Spleen (tissue), 11 donors: ENCODE measurements around the gene RAMP1. TPM values are rescaled to one million over a fixed set of nuclear protein-coding genes. Genes with fewer than 3 reads are reported as not detected.

Source experiments
- DNase-seq: peaks from one replicate; pipeline ENCODE4 v3.0.0-alpha.2; 2020
- H3K27ac ChIP-seq, 8 donors: fragments of 200-600 bp; sonication (generic) in 7 of 8; 1 replicate in 4 of 8; 2 replicates in 4 of 8; pipeline versions ENCODE4 v1.5.0 to v1.8.0; 2016 to 2021; ENCODE audit warnings: inconsistent platforms in 4 of 8, mild to moderate bottlenecking in 4 of 8, moderate library complexity in 1 of 8
- H3K27me3 ChIP-seq, 7 donors: fragments of 200-600 bp; sonication (generic) in 6 of 7; replicated peaks in 1 of 7; 1 replicate in 4 of 7; 2 replicates in 3 of 7; pipeline versions ENCODE4 v1.5.0 to v1.8.0; 2016 to 2021; ENCODE audit warnings: inconsistent platforms in 3 of 7, mild to moderate bottlenecking in 1 of 7
- H3K36me3 ChIP-seq, 6 donors: fragments of 200-600 bp; sonication (generic) in 5 of 6; 1 replicate in 4 of 6; 2 replicates in 2 of 6; pipeline versions ENCODE4 v1.5.0 to v1.8.0; 2016 to 2021; ENCODE audit warnings: inconsistent platforms in 2 of 6
- H3K4me1 ChIP-seq, 6 donors: fragments of 200-600 bp; sonication (generic) in 5 of 6; 1 replicate in 3 of 6; 2 replicates in 3 of 6; pipeline versions ENCODE4 v1.5.0 to v1.8.0; 2016 to 2021; ENCODE audit warnings: inconsistent platforms in 3 of 6
- H3K4me3 ChIP-seq, 8 donors: fragments of 200-600 bp; sonication (generic) in 7 of 8; 1 replicate in 4 of 8; 2 replicates in 4 of 8; pipeline versions ENCODE4 v1.5.0 to v1.8.0; 2016 to 2021; ENCODE audit warnings: inconsistent platforms in 4 of 8, mild to moderate bottlenecking in 4 of 8, moderate library complexity in 2 of 8
- H3K9me3 ChIP-seq, 8 donors: fragments of 200-600 bp; sonication (generic) in 7 of 8; 1 replicate in 4 of 8; 2 replicates in 4 of 8; pipeline versions ENCODE4 v1.5.0 to v1.8.0; 2016 to 2021; ENCODE audit warnings: inconsistent platforms in 4 of 8
- CTCF ChIP-seq, 11 experiments: fragments of 200-600 bp in 7 of 11; fragments of 450-650 bp in 4 of 11; sonication (generic) in 4 of 11; IDR thresholded peaks in 8 of 11; conservative IDR thresholded peaks in 3 of 11; 1 replicate in 7 of 11; 2 replicates in 4 of 11; pipeline versions ENCODE4 v1.4.0 to v1.8.0; 2016 to 2021; ENCODE audit warnings: antibody characterized with exemption in 11 of 11, inconsistent platforms in 4 of 11, mild to moderate bottlenecking in 1 of 11
- POLR2A ChIP-seq, 3 donors: fragments of 450-650 bp; IDR thresholded peaks; one replicate each; pipeline ENCODE4 v1.5.1; 2017; ENCODE audit warnings: antibody characterized with exemption in 3 of 3, mild to moderate bottlenecking in 1 of 3
- POLR2AphosphoS5 ChIP-seq, 3 donors: sonication (generic); formaldehyde crosslinking; IDR thresholded peaks; one replicate each; pipeline ENCODE4 v1.5.1; 2017; ENCODE audit warnings: antibody characterized with exemption in 3 of 3
- WGBS, 5 donors: extraction: QIAGEN DNeasy Blood & Tissue Kit in 3 of 5; methylation state at CpG; one replicate each; pipeline versions ENCODE4 v1.1.5 to v1.1.7; 2013 to 2018; 5-methylcytosine and 5-hydroxymethylcytosine counted together
- intact Hi-C: fragments of 100-400 bp; cut with DNase I; formaldehyde crosslinking; loops from one replicate; pipeline ENCODE4 v1.15.0; 2023; ENCODE audit warnings: low total_unique reads
- polyA plus RNA-seq, 3 donors: library from polyadenylated mRNA; stranded (reverse); fragments of 200-250 nt; gene quantifications; one replicate each; pipeline ENCODE4 v1.2.1, GENCODE V29; 2013
- total RNA-seq, 7 donors: library from RNA; depleted of rRNA in 3 of 7; stranded (reverse); fragments of >200 nt in 3 of 7; fragmentation: NEBNext Ultra II Directional in 4 of 7; extraction: Animal tissue kit (Norgen Biotek cat#: 25700) in 4 of 7; gene quantifications; one replicate each; pipeline versions ENCODE4 v1.1.0 to v1.2.1, GENCODE V29; 2016 to 2021
- donor health status: healthy with polysubstance abuse.
- donor health status: DM: no; HTN: no; CAD: no; lungs with moderate emphysema.
- donor health status: DM: no; HTN: no; CAD: no.
- donor health status: Bipolar disorder and iron deficiency.
- donor health status: healthy.
- donor health status: DM: no; HTN: no; CAD: no.
- donor health status: DM: yes; HTN: yes; CAD: no.

RAMP1 gene
- total and polyA plus RNA-seq, 10 donors, result 4.5 to 44.5 (median 9.5) TPM

- TF ChIP-seq POLR2A (IDR thresholded peaks at IDR 0.05) (no peak), POLR2AphosphoS5 (IDR thresholded peaks at IDR 0.05) (peak; percentile 54 to 66 (median 61)), CTCF (IDR thresholded peaks at IDR 0.05 in 8 of 11, conservative IDR thresholded peaks at IDR 0.05 in 3 of 11) (no peak)
- no peaks in the 10 kb centered on the region for H3K36me3 ChIP-seq
- no peak overlapping the region for H3K4me3 ChIP-seq
- H3K9me3 ChIP-seq, result peaks cover 0 to 14% (median 6%) of the 10 kb centered on the region in 8 donors
- no peaks in the 10 kb centered on the region for H3K27me3 ChIP-seq
- DNase-seq, result peak; percentile 77
- intact Hi-C loops, result no loop called here
- H3K27ac ChIP-seq, result peak overlapping the region in 7 of 8 donors; percentile 71 to 81 (median 75)
- peaks cover 0 to 29% (median 13%) of the 10 kb centered on the region in 6 donors for H3K4me1 ChIP-seq
- 11 to 17% (median 15%) methylated on average over 15 of the region's 15 CpGs for WGBS, 5 donors
Observed at GRCh38 chr2:237904831-237905599, 45.6 kb downstream of the RAMP1 start.

- Histone ChIP-seq H3K27me3 (no peaks in the 10 kb centered on the region), H3K9me3 (peaks cover 0 to 14% (median 6%) of the 10 kb centered on the region in 8 donors), H3K4me1 (peaks cover 0 to 29% (median 13%) of the 10 kb centered on the region in 6 donors), H3K27ac (no peak overlapping the region), H3K4me3 (no peak overlapping the region), H3K36me3 (no peaks in the 10 kb centered on the region)
- 95 to 100% (median 97%) methylated on average over 1 of the region's 1 CpG for WGBS, 5 donors
- DNase-seq, result no peak
- TF ChIP-seq POLR2A (IDR thresholded peaks at IDR 0.05) (no peak), POLR2AphosphoS5 (IDR thresholded peaks at IDR 0.05) (no peak), CTCF (IDR thresholded peaks at IDR 0.05 in 8 of 11, conservative IDR thresholded peaks at IDR 0.05 in 3 of 11) (no peak)
- intact Hi-C loops, result no loop called here
Observed at GRCh38 chr2:237907144-237907543, 47.7 kb downstream of the RAMP1 start.

- peak; percentile 40 for DNase-seq
- Histone ChIP-seq H3K36me3 (no peaks in the 10 kb centered on the region), H3K4me1 (peaks cover 0 to 22% (median 13%) of the 10 kb centered on the region in 6 donors), H3K4me3 (no peak overlapping the region), H3K27ac (no peak overlapping the region), H3K9me3 (peaks cover 0 to 14% (median 6%) of the 10 kb centered on the region in 8 donors), H3K27me3 (no peaks in the 10 kb centered on the region)
- WGBS, 5 donors, result 85 to 94% (median 93%) methylated on average over 12 to 13 of the region's 13 CpGs
- no peak for TF ChIP-seq CTCF (IDR thresholded peaks at IDR 0.05 in 8 of 11, conservative IDR thresholded peaks at IDR 0.05 in 3 of 11)
- TF ChIP-seq POLR2A (IDR thresholded peaks at IDR 0.05), result no peak
- no peak for TF ChIP-seq POLR2AphosphoS5 (IDR thresholded peaks at IDR 0.05)
- intact Hi-C loops, result no loop called here
Observed at GRCh38 chr2:237909075-237909695, 49.8 kb downstream of the RAMP1 start.
